Activated CD8-positive, alpha-beta memory T cell treated with anti-CD3 and anti-CD28 coated beads for 48 hours (primary cell): ENCODE measurements around the gene MANSC4.
A peak's percentile ranks its signal among the peaks of the same experiment; 100 is the strongest.

ENCODE experiments used
- DNase-seq, 3 experiments: peaks; one replicate each; pipeline ENCODE4 v3.0.0-alpha.2; 2020; ENCODE audit warnings: low read depth in 2 of 3, low spot score in 2 of 3

Gene MANSC4

GRCh38 chr12:27801630-27802029 is 21.6 kb upstream of the MANSC4 start:
- DNase-seq = no peak

GRCh38 chr12:27800819-27801218 is 20.8 kb upstream of the MANSC4 start:
- DNase-seq = no peak

- DNase-seq = no peak
Observed at GRCh38 chr12:27797301-27798025, 17.4 kb upstream of the MANSC4 start.

- DNase-seq = no peak
Observed at GRCh38 chr12:27796128-27796527, 16.1 kb upstream of the MANSC4 start.

- no peak for DNase-seq
Observed at GRCh38 chr12:27794818-27795584, 15.0 kb upstream of the MANSC4 start.

GRCh38 chr12:27790179-27790578 is 10.1 kb upstream of the MANSC4 start:
- no peak for DNase-seq

- DNase-seq = no peak
Observed at GRCh38 chr12:27787559-27787958, 7.5 kb upstream of the MANSC4 start.

GRCh38 chr12:27785882-27786570 is 6.0 kb upstream of the MANSC4 start:
- no peak for DNase-seq

- DNase-seq = no peak
Observed at GRCh38 chr12:27782481-27782880, 2.4 kb upstream of the MANSC4 start.

- DNase-seq = no peak
Observed at GRCh38 chr12:27781680-27782079, 1.6 kb upstream of the MANSC4 start.

GRCh38 chr12:27780612-27781408 is 774 bp upstream of the MANSC4 start:
- peak in 1 of 3 experiments; percentile 31 for DNase-seq

- DNase-seq = peak; percentile 6 to 17 (median 11)
Observed at GRCh38 chr12:27779416-27779919, 568 bp downstream of the MANSC4 start.

- no peak for DNase-seq
Observed at GRCh38 chr12:27778206-27778605, 1.8 kb downstream of the MANSC4 start.

GRCh38 chr12:27777141-27777540 is 2.9 kb downstream of the MANSC4 start:
- no peak for DNase-seq

- no peak for DNase-seq
Observed at GRCh38 chr12:27772328-27773049, 7.5 kb downstream of the MANSC4 start.

GRCh38 chr12:27771481-27772327 is 8.3 kb downstream of the MANSC4 start:
- DNase-seq = no peak

GRCh38 chr12:27769142-27769673 is 10.8 kb downstream of the MANSC4 start:
- DNase-seq = no peak

GRCh38 chr12:27766587-27766986 is 13.4 kb downstream of the MANSC4 start:
- DNase-seq = no peak

- DNase-seq = no peak
Observed at GRCh38 chr12:27762757-27763156, 17.3 kb downstream of the MANSC4 start.
